ENCODE data around the gene VWA3B.

VWA3B gene

DNA sequence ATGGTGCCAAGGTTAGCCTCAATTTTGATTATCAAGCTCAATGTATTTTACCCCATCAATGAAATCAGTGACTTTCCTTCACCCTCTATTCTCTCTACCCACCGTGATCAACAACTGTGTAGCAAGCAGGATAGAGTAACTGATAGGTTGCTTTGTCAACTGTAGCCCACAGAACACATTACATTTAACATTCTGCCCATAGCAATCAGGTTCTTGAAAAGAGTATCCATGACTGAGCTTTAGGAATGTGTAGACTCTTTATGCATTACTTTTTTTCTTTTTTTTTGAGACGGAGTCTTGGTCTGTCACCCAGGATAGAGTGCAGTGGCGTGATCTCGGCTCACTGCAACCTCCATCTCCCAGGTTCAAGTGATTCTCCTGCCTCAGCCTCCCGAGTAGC is 19.8 kb upstream of the VWA3B start:
- H3K4me1 ChIP-seq (ENCODE audit: insufficient read depth, low read length, poor library complexity, severe bottlenecking), result no peaks in the 10 kb centered on the region
- no peak overlapping the region for H3K4me2 ChIP-seq (ENCODE audit: low read depth, low read length, poor library complexity, severe bottlenecking)
- no peaks in the 10 kb centered on the region for H3K36me3 ChIP-seq (ENCODE audit: insufficient read depth, low read length)
- H4K20me1 ChIP-seq (ENCODE audit: insufficient read depth, low read length, poor library complexity, severe bottlenecking), result no peaks in the 10 kb centered on the region
- H3K27me3 ChIP-seq (ENCODE audit: insufficient read depth, low read length, poor library complexity, severe bottlenecking), result no peaks in the 10 kb centered on the region
- H3K79me2 ChIP-seq (ENCODE audit: insufficient read depth, low read length), result no peaks in the 10 kb centered on the region
- TF ChIP-seq, protein P1, sequence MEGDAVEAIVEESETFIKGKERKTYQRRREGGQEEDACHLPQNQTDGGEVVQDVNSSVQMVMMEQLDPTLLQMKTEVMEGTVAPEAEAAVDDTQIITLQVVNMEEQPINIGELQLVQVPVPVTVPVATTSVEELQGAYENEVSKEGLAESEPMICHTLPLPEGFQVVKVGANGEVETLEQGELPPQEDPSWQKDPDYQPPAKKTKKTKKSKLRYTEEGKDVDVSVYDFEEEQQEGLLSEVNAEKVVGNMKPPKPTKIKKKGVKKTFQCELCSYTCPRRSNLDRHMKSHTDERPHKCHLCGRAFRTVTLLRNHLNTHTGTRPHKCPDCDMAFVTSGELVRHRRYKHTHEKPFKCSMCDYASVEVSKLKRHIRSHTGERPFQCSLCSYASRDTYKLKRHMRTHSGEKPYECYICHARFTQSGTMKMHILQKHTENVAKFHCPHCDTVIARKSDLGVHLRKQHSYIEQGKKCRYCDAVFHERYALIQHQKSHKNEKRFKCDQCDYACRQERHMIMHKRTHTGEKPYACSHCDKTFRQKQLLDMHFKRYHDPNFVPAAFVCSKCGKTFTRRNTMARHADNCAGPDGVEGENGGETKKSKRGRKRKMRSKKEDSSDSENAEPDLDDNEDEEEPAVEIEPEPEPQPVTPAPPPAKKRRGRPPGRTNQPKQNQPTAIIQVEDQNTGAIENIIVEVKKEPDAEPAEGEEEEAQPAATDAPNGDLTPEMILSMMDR (conservative IDR thresholded peaks at IDR 0.05; ENCODE audit: low read length), result no peak
- H3K9me3 ChIP-seq (ENCODE audit: insufficient read depth, low read depth, low read length), result no peaks in the 10 kb centered on the region
- H3K4me3 ChIP-seq (ENCODE audit: low read length, poor library complexity, severe bottlenecking), result no peak overlapping the region
- H3K9ac ChIP-seq (ENCODE audit: low read depth, low read length, poor library complexity, severe bottlenecking), result no peak overlapping the region
- H3F3A ChIP-seq (ENCODE audit: low read depth), result no peaks in the 10 kb centered on the region
- no peak overlapping the region for H2AFZ ChIP-seq (ENCODE audit: low read length)
- no peaks in the 10 kb centered on the region for H3K9me2 ChIP-seq (replicated peaks; ENCODE audit: low read depth, low read length)

DNA sequence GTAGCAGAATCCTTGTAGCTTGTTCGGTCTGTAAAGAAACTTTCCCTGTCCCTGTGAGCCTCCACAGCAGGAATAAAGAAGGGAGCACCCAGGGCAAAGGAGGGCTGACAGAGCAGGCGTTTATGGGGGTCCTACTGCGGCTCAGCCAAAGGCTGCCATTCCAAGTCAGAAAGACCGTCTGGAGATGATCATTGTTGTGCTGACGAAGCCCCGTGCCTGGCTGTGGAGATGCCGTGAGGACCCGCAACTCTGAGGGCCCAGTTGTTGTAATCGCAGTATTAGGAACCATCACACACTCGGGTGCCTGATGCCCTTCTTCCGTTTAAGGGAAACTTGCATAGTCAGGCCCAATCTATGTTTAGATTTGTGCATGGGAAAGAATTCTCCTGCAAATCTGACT is 16.9 kb upstream of the VWA3B start:
- no peaks in the 10 kb centered on the region for H3K27me3 ChIP-seq (ENCODE audit: insufficient read depth, low read length, poor library complexity, severe bottlenecking)
- H3K4me3 ChIP-seq (ENCODE audit: low read length, poor library complexity, severe bottlenecking), result no peak overlapping the region
- H3K4me2 ChIP-seq (ENCODE audit: low read depth, low read length, poor library complexity, severe bottlenecking), result no peak overlapping the region
- TF ChIP-seq, protein P1 (conservative IDR thresholded peaks at IDR 0.05; ENCODE audit: low read length), result no peak
- no peak for TF ChIP-seq EZH2phosphoT487 (IDR thresholded peaks at IDR 0.05; ENCODE audit: borderline replicate concordance)
- no peaks in the 10 kb centered on the region for H4K20me1 ChIP-seq (ENCODE audit: insufficient read depth, low read length, poor library complexity, severe bottlenecking)
- H3K9me3 ChIP-seq (ENCODE audit: insufficient read depth, low read depth, low read length), result no peaks in the 10 kb centered on the region
- H3K9ac ChIP-seq (ENCODE audit: low read depth, low read length, poor library complexity, severe bottlenecking), result no peak overlapping the region
- no peaks in the 10 kb centered on the region for H3K9me2 ChIP-seq (replicated peaks; ENCODE audit: low read depth, low read length)
- H3K79me2 ChIP-seq (ENCODE audit: insufficient read depth, low read length), result no peaks in the 10 kb centered on the region
- no peaks in the 10 kb centered on the region for H3F3A ChIP-seq (ENCODE audit: low read depth)
- H2AFZ ChIP-seq (ENCODE audit: low read length), result no peak overlapping the region
- no peaks in the 10 kb centered on the region for H3K36me3 ChIP-seq (ENCODE audit: insufficient read depth, low read length)
- H3K4me1 ChIP-seq (ENCODE audit: insufficient read depth, low read length, poor library complexity, severe bottlenecking), result no peaks in the 10 kb centered on the region

DNA sequence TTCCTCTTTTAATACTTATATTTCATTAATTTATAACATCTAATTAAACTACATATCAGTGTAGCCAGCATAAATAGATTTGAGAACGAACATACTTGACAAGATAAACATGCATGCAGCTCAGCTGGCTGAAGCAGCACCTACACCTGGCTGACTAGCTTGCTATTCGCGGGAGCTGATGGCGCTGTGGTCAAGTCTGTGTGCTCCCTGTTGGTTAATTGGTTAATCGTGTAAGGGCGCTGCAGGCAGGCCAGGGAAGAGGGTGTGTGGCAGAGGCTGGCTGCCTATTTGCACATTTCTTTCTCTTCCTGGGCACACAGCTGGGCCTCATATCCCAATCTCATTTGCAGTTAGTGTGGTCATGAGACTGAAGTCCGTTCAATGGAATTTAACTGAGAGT is 14.5 kb upstream of the VWA3B start:
- Histone ChIP-seq H3K9ac (ENCODE audit: low read depth, low read length, poor library complexity, severe bottlenecking) (no peak overlapping the region), H3K79me2 (ENCODE audit: insufficient read depth, low read length) (no peaks in the 10 kb centered on the region), H2AFZ (ENCODE audit: low read length) (no peak overlapping the region), H4K20me1 (ENCODE audit: insufficient read depth, low read length, poor library complexity, severe bottlenecking) (no peaks in the 10 kb centered on the region), H3K4me1 (ENCODE audit: insufficient read depth, low read length, poor library complexity, severe bottlenecking) (no peaks in the 10 kb centered on the region), H3K9me3 (ENCODE audit: insufficient read depth, low read depth, low read length) (no peaks in the 10 kb centered on the region), H3K27me3 (ENCODE audit: insufficient read depth, low read length, poor library complexity, severe bottlenecking) (no peaks in the 10 kb centered on the region), H3K4me3 (ENCODE audit: low read length, poor library complexity, severe bottlenecking) (no peak overlapping the region), H3K9me2 (replicated peaks; ENCODE audit: low read depth, low read length) (no peaks in the 10 kb centered on the region), H3K36me3 (ENCODE audit: insufficient read depth, low read length) (no peaks in the 10 kb centered on the region), H3K4me2 (ENCODE audit: low read depth, low read length, poor library complexity, severe bottlenecking) (no peak overlapping the region), H3F3A (ENCODE audit: low read depth) (no peaks in the 10 kb centered on the region)
- TF ChIP-seq EZH2phosphoT487 (IDR thresholded peaks at IDR 0.05; ENCODE audit: borderline replicate concordance), result no peak
- TF ChIP-seq, protein P1 (conservative IDR thresholded peaks at IDR 0.05; ENCODE audit: low read length), result no peak
